ENCODE data around the gene ITPR3. TPM values are rescaled to one million over a fixed set of nuclear protein-coding genes. Genes with fewer than 3 reads are reported as not detected.
A peak's percentile ranks its signal among the peaks of the same experiment; 100 is the strongest.

The ITPR3 gene
- total and polyA plus RNA-seq, 5 donors: 4.7 to 9.1 (median 6.4) TPM

GRCh38 chr6:33719326-33719987, 98.3 kb downstream of the ITPR3 start:
- H3K9me3 ChIP-seq (ENCODE audit: control insufficient read depth, low read length): no peaks in the 10 kb centered on the region
- no peak overlapping the region for H3K27ac ChIP-seq (ENCODE audit: low read length)
- no peak for ATAC-seq
- WGBS: 79% methylated on average over 11 of the region's 11 CpGs
- intact Hi-C loops (cut with DNase I): loop anchor here in 1 of 4 donors (5.0 kb wide), 1 partner anchor 43 kb away; no protein-coding TSS in a partner anchor
- DNase-seq: no peak
- no peaks in the 10 kb centered on the region for H3K27me3 ChIP-seq (ENCODE audit: control insufficient read depth, insufficient read depth)
- H3K4me3 ChIP-seq (ENCODE audit: low read length): no peak overlapping the region
- H3K4me1 ChIP-seq (ENCODE audit: control insufficient read depth, insufficient read depth, low read length): peaks cover 11% of the 10 kb centered on the region

- no peak overlapping the region for H3K27ac ChIP-seq (ENCODE audit: low read length)
- no peak overlapping the region for H3K4me3 ChIP-seq (ENCODE audit: low read length)
- peaks cover 11% of the 10 kb centered on the region for H3K4me1 ChIP-seq (ENCODE audit: control insufficient read depth, insufficient read depth, low read length)
- ATAC-seq (no peak), DNase-seq (no peak)
- H3K27me3 ChIP-seq (ENCODE audit: control insufficient read depth, insufficient read depth): no peaks in the 10 kb centered on the region
- no peaks in the 10 kb centered on the region for H3K9me3 ChIP-seq (ENCODE audit: control insufficient read depth, low read length)
- 97% methylated on average over 1 of the region's 1 CpG for WGBS
- intact Hi-C loops (cut with DNase I): no loop called here
These were observed 99.9 kb downstream of the ITPR3 start for GRCh38 chr6:33720998-33721397.

- H3K27ac ChIP-seq (ENCODE audit: low read length): no peak overlapping the region
- 58% methylated on average over 5 of the region's 5 CpGs for WGBS
- ATAC-seq: no peak
- no peak overlapping the region for H3K4me3 ChIP-seq (ENCODE audit: low read length)
- no peak for DNase-seq
- H3K4me1 ChIP-seq (ENCODE audit: control insufficient read depth, insufficient read depth, low read length): peaks cover 11% of the 10 kb centered on the region
- intact Hi-C loops (cut with DNase I): no loop called here
- no peaks in the 10 kb centered on the region for H3K27me3 ChIP-seq (ENCODE audit: control insufficient read depth, insufficient read depth)
- no peaks in the 10 kb centered on the region for H3K9me3 ChIP-seq (ENCODE audit: control insufficient read depth, low read length)
These were observed 100.4 kb downstream of the ITPR3 start for GRCh38 chr6:33721508-33721907.

GRCh38 chr6:33722103-33722623, 101.0 kb downstream of the ITPR3 start:
- intact Hi-C loops (cut with DNase I): no loop called here
- H3K27ac ChIP-seq (ENCODE audit: low read length): peak overlapping the region; percentile 61
- H3K27me3 ChIP-seq (ENCODE audit: control insufficient read depth, insufficient read depth): no peaks in the 10 kb centered on the region
- H3K9me3 ChIP-seq (ENCODE audit: control insufficient read depth, low read length): no peaks in the 10 kb centered on the region
- peak in 1 of 3 donors; percentile 44 for DNase-seq
- H3K4me1 ChIP-seq (ENCODE audit: control insufficient read depth, insufficient read depth, low read length): peaks cover 10% of the 10 kb centered on the region
- WGBS: 69% methylated on average over 5 of the region's 5 CpGs
- no peak overlapping the region for H3K4me3 ChIP-seq (ENCODE audit: low read length)
- ATAC-seq: peak; percentile 55 to 59

GRCh38 chr6:33723371-33724085, 102.4 kb downstream of the ITPR3 start:
- WGBS: 49% methylated on average over 3 of the region's 3 CpGs
- Histone ChIP-seq H3K27ac (ENCODE audit: low read length) (no peak overlapping the region), H3K4me1 (ENCODE audit: control insufficient read depth, insufficient read depth, low read length) (peaks cover 7% of the 10 kb centered on the region), H3K27me3 (ENCODE audit: control insufficient read depth, insufficient read depth) (no peaks in the 10 kb centered on the region), H3K9me3 (ENCODE audit: control insufficient read depth, low read length) (no peaks in the 10 kb centered on the region), H3K4me3 (ENCODE audit: low read length) (no peak overlapping the region)
- ATAC-seq (no peak), DNase-seq (no peak)
- intact Hi-C loops (cut with DNase I): no loop called here

GRCh38 chr6:33724102-33725023, 103.2 kb downstream of the ITPR3 start:
- Histone ChIP-seq H3K9me3 (ENCODE audit: control insufficient read depth, low read length) (no peaks in the 10 kb centered on the region), H3K27ac (ENCODE audit: low read length) (no peak overlapping the region), H3K4me3 (ENCODE audit: low read length) (no peak overlapping the region), H3K27me3 (ENCODE audit: control insufficient read depth, insufficient read depth) (no peaks in the 10 kb centered on the region), H3K4me1 (ENCODE audit: control insufficient read depth, insufficient read depth, low read length) (peaks cover 10% of the 10 kb centered on the region)
- intact Hi-C loops (cut with DNase I): no loop called here
- DNase-seq (no peak), ATAC-seq (no peak)
- 70% methylated on average over 13 of the region's 13 CpGs for WGBS

- no peak for ATAC-seq
- 92% methylated on average over 13 of the region's 14 CpGs for WGBS
- H3K27me3 ChIP-seq (ENCODE audit: control insufficient read depth, insufficient read depth): no peaks in the 10 kb centered on the region
- no peak overlapping the region for H3K27ac ChIP-seq (ENCODE audit: low read length)
- intact Hi-C loops (cut with DNase I): no loop called here
- peaks cover 10% of the 10 kb centered on the region for H3K4me1 ChIP-seq (ENCODE audit: control insufficient read depth, insufficient read depth, low read length)
- DNase-seq: peak in 1 of 3 donors; percentile 45
- H3K4me3 ChIP-seq (ENCODE audit: low read length): no peak overlapping the region
- no peaks in the 10 kb centered on the region for H3K9me3 ChIP-seq (ENCODE audit: control insufficient read depth, low read length)
These were observed 104.1 kb downstream of the ITPR3 start for GRCh38 chr6:33725222-33725621.

- peak in 1 of 3 donors; percentile 37 for DNase-seq
- Histone ChIP-seq H3K9me3 (ENCODE audit: control insufficient read depth, low read length) (no peaks in the 10 kb centered on the region), H3K4me3 (ENCODE audit: low read length) (no peak overlapping the region), H3K27me3 (ENCODE audit: control insufficient read depth, insufficient read depth) (no peaks in the 10 kb centered on the region), H3K4me1 (ENCODE audit: control insufficient read depth, insufficient read depth, low read length) (peaks cover 10% of the 10 kb centered on the region), H3K27ac (ENCODE audit: low read length) (no peak overlapping the region)
- no peak for ATAC-seq
- intact Hi-C loops (cut with DNase I): no loop called here
- 91% methylated on average over 7 of the region's 7 CpGs for WGBS
These were observed 105.0 kb downstream of the ITPR3 start for GRCh38 chr6:33725891-33726673.

GRCh38 chr6:33726696-33727095, 105.6 kb downstream of the ITPR3 start:
- ATAC-seq (no peak), DNase-seq (peak in 1 of 3 donors; percentile 48)
- no peaks in the 10 kb centered on the region for H3K27me3 ChIP-seq (ENCODE audit: control insufficient read depth, insufficient read depth)
- H3K4me1 ChIP-seq (ENCODE audit: control insufficient read depth, insufficient read depth, low read length): peaks cover 12% of the 10 kb centered on the region
- no peak overlapping the region for H3K27ac ChIP-seq (ENCODE audit: low read length)
- H3K9me3 ChIP-seq (ENCODE audit: control insufficient read depth, low read length): no peaks in the 10 kb centered on the region
- no peak overlapping the region for H3K4me3 ChIP-seq (ENCODE audit: low read length)
- intact Hi-C loops (cut with DNase I): no loop called here
- 94% methylated on average over 15 of the region's 15 CpGs for WGBS

GRCh38 chr6:33727126-33727525, 106.0 kb downstream of the ITPR3 start:
- intact Hi-C loops (cut with DNase I): no loop called here
- Histone ChIP-seq H3K27me3 (ENCODE audit: control insufficient read depth, insufficient read depth) (no peaks in the 10 kb centered on the region), H3K9me3 (ENCODE audit: control insufficient read depth, low read length) (no peaks in the 10 kb centered on the region), H3K27ac (ENCODE audit: low read length) (no peak overlapping the region), H3K4me1 (ENCODE audit: control insufficient read depth, insufficient read depth, low read length) (peaks cover 12% of the 10 kb centered on the region), H3K4me3 (ENCODE audit: low read length) (no peak overlapping the region)
- 55% methylated on average over 7 of the region's 7 CpGs for WGBS
- ATAC-seq (no peak), DNase-seq (no peak)
